ENCODE data around the gene PRM2. TPM values are rescaled to one million over a fixed set of nuclear protein-coding genes. Genes with fewer than 3 reads are reported as not detected.

Gene PRM2
- polyA plus RNA-seq, 1 of the 3 experiments (the other 2 are of a cell fraction), result not detected

DNA sequence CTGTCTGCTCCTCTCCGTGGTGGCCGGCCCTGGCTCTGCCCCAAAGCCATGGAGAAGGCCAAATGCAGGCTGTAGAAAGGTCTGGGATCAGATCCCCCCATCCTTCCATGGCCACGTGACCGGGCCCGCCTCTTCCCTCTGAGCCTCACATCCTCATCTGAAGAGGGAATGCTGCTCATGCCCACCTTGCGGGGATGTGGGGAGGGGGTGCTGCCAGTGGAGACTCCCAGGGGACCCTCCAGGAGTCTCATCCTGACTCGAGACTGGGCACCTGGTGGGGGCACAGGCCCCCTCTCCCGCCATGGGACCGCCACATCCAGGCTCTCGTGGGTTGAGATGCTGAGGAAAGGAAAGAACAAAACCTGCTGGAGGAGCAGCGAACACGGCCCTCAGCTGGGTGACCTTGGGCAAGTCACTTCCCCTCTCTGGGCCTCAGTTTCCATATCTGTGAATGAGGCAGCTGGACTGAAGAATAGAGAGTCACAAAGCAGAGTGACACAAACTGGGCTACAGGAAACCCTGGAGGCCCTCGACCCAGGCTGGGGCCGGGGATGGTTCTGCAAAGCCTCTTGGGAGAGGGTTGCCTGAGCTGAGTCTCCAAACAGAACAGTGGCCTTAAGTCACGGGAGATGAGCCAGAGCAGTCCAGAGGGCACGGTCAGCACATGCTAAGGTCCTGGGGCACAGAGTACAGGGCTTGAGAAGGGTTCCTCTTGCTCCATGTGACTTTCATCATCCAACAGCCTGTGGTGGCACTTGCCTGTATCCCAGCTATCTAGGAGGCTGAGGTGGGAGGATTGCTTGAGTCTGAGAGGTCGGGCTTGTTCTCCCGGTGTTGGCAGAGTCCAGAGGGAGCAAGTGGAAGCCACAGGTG is 50.4 kb downstream of the PRM2 start:
- H2AFZ ChIP-seq (ENCODE audit: low read depth), result no peak overlapping the region
- CTCF ChIA-PET, result interaction anchor here (1.1 kb wide), 1 partner anchor 262 kb away, joined by 5 read pairs; no protein-coding TSS in a partner anchor

More for the DNA sequence above, 50.4 kb downstream of the PRM2 start:
- Histone ChIP-seq H4K20me1 (ENCODE audit: insufficient read depth) (no peaks in the 10 kb centered on the region), H3K4me3 (ENCODE audit: low read depth in 2 of 2, low read length in 1 of 2) (no peak overlapping the region), H3K9me3 (no peaks in the 10 kb centered on the region), H3K27me3 (ENCODE audit: insufficient read depth) (no peaks in the 10 kb centered on the region), H3K27ac (ENCODE audit: low read depth in 2 of 2, low read length in 1 of 2) (no peak overlapping the region), H3K4me2 (no peak overlapping the region), H3K9me2 (no peaks in the 10 kb centered on the region), H3K36me3 (replicated peaks in 1 of 2; ENCODE audit: control insufficient read depth in 1 of 2, insufficient read depth in 2 of 2, low read length in 1 of 2) (no peaks in the 10 kb centered on the region), H3K9ac (no peak overlapping the region), H3K79me2 (ENCODE audit: insufficient read depth) (no peaks in the 10 kb centered on the region), H3K4me1 (ENCODE audit: control insufficient read depth in 1 of 2, insufficient read depth in 2 of 2, low read depth in 1 of 2, low read length in 1 of 2) (peaks cover 0 to 4% of the 10 kb centered on the region in 2 experiments; a peak in 1 of 4 replicates), H3F3A (replicated peaks; ENCODE audit: insufficient read depth) (no peaks in the 10 kb centered on the region)
- no peak for TF ChIP-seq SIN3A (IDR thresholded peaks at IDR 0.05; ENCODE audit: borderline replicate concordance, low read depth, low read length)
- no peak for DNase-seq
- 79% methylated on average over 18 of the region's 18 CpGs for WGBS (ENCODE audit: low lambda C conversion rate)
- POLR2A ChIA-PET, result no interaction called here

Small RNAs within 50 kb of the gene (small RNA-seq; reads per million reads assigned to genes)
- gene MIR548H2, result 0 reads per million in 7 experiments
- 0 reads per million in 7 experiments for gene RF00019
- gene RF00554, result 0 reads per million in 7 experiments

Other genes starting within 250 kb of the PRM2 start
- 6.3 and 8.6 TPM in 2 replicates for gene SOCS1, start 20.3 kb downstream of the PRM2 start, polyA plus RNA-seq (2012; rRNA removed)
- gene TNP2, start 7.2 kb downstream of the PRM2 start, polyA plus RNA-seq (2012; rRNA removed), result not detected in 2 replicates
- gene PRM3, start 2.9 kb downstream of the PRM2 start, polyA plus RNA-seq (2012; rRNA removed), result not detected in 2 replicates
- gene PRM1, start 4.8 kb upstream of the PRM2 start, polyA plus RNA-seq (2012; rRNA removed), result not detected in 2 replicates
- 5.6 and 8.5 TPM in 2 replicates for gene RMI2, start 69.0 kb upstream of the PRM2 start, polyA plus RNA-seq (2012; rRNA removed)

Data from SK-N-SH (cell line).